Astrocyte (in vitro differentiated cells and primary cell): ENCODE data around the gene NXNL2. TPM values are rescaled to one million over a fixed set of nuclear protein-coding genes. Genes with fewer than 3 reads are reported as not detected.

ENCODE experiments used
- DNase-seq: peaks from one replicate; pipeline ENCODE4 v3.0.0-alpha.2; 2010; ENCODE audit warnings: low read depth
- FAIRE-seq: peaks from 2 replicates; lab custom pipeline; 2011; peaks lifted over from hg19 to GRCh38; lab: Jason Lieb, UNC
- H2AFZ ChIP-seq: 2 replicates; pipeline ENCODE4 v1.6.0; 2012; ENCODE audit warnings: low read depth, low read length, inconsistent platforms
- H3K27ac ChIP-seq: 2 replicates; pipeline ENCODE4 v1.5.1; 2011; ENCODE audit warnings: low read depth, low read length, inconsistent platforms
- H3K27me3 ChIP-seq: 2 replicates; pipeline ENCODE4 v1.6.0; 2011; ENCODE audit warnings: low read length, inconsistent platforms; ENCODE audit not compliant: insufficient read depth
- H3K36me3 ChIP-seq: 2 replicates; pipeline ENCODE4 v1.5.1; 2011; ENCODE audit warnings: low read length, inconsistent platforms; ENCODE audit not compliant: insufficient read depth
- H3K4me1 ChIP-seq: 2 replicates; pipeline ENCODE4 v1.5.1; 2011; ENCODE audit warnings: low read length, inconsistent platforms; ENCODE audit not compliant: insufficient read depth
- H3K4me2 ChIP-seq: 2 replicates; pipeline ENCODE4 v1.6.0; 2012; ENCODE audit warnings: low read length, inconsistent platforms
- H3K4me3 ChIP-seq: 2 replicates; pipeline ENCODE4 v1.5.1; 2011; ENCODE audit warnings: low read depth, mild to moderate bottlenecking, low read length, inconsistent platforms; ENCODE audit not compliant: insufficient read depth
- H3K79me2 ChIP-seq: 2 replicates; pipeline ENCODE4 v1.6.0; 2012; ENCODE audit warnings: mild to moderate bottlenecking, low read length, inconsistent platforms; ENCODE audit not compliant: insufficient read depth
- H3K9ac ChIP-seq: 2 replicates; pipeline ENCODE4 v1.6.0; 2012; ENCODE audit warnings: mild to moderate bottlenecking, low read length, inconsistent platforms
- H3K9me3 ChIP-seq: 2 replicates; pipeline ENCODE4 v1.5.1; 2012; ENCODE audit warnings: low read depth, mild to moderate bottlenecking, low read length, inconsistent platforms; ENCODE audit not compliant: insufficient read depth
- H4K20me1 ChIP-seq: 2 replicates; pipeline ENCODE4 v1.6.0; 2012; ENCODE audit warnings: low read length, inconsistent platforms; ENCODE audit not compliant: insufficient read depth
- H3K27ac Mint-ChIP-seq: one replicate; pipeline ENCODE4 v1.8.0; 2021; ENCODE audit warnings: mild to moderate bottlenecking, mixed read lengths; ENCODE audit not compliant: unreplicated experiment
- H3K27me3 Mint-ChIP-seq: one replicate; pipeline ENCODE4 v1.8.0; 2021; ENCODE audit warnings: low read depth, mixed read lengths; ENCODE audit not compliant: unreplicated experiment
- H3K36me3 Mint-ChIP-seq: one replicate; pipeline ENCODE4 v1.8.0; 2021; ENCODE audit warnings: low read depth, mixed read lengths; ENCODE audit not compliant: unreplicated experiment
- H3K4me1 Mint-ChIP-seq: one replicate; pipeline ENCODE4 v1.8.0; 2021; ENCODE audit warnings: low read depth, mixed read lengths; ENCODE audit not compliant: unreplicated experiment
- H3K4me3 Mint-ChIP-seq: one replicate; pipeline ENCODE4 v1.8.0; 2021; ENCODE audit warnings: mild to moderate bottlenecking, moderate library complexity, mixed read lengths; ENCODE audit not compliant: unreplicated experiment
- H3K9me3 Mint-ChIP-seq: one replicate; pipeline ENCODE4 v1.8.0; 2021; ENCODE audit warnings: mild to moderate bottlenecking, mixed read lengths; ENCODE audit not compliant: unreplicated experiment
- EZH2 ChIP-seq: IDR thresholded peaks from 2 replicates; pipeline ENCODE4 v1.6.1; 2012; ENCODE audit warnings: mild to moderate bottlenecking, low read length, inconsistent platforms; ENCODE audit not compliant: insufficient read depth
- total RNA-seq: library from RNA; stranded (reverse); gene quantifications from 2 replicates; pipeline ENCODE4 v1.2.1, GENCODE V29; 2021
- TF ChIP-seq, protein P1 (sequence below): IDR thresholded peaks from 2 replicates; pipeline ENCODE4 v1.5.1; 2011; ENCODE audit warnings: low read depth, mild to moderate bottlenecking, inconsistent platforms, low read length, moderate library complexity; ENCODE audit not compliant: insufficient read depth

NXNL2 gene
- total RNA-seq, 1 donor from 2014 or later = 1.6 TPM

DNA sequence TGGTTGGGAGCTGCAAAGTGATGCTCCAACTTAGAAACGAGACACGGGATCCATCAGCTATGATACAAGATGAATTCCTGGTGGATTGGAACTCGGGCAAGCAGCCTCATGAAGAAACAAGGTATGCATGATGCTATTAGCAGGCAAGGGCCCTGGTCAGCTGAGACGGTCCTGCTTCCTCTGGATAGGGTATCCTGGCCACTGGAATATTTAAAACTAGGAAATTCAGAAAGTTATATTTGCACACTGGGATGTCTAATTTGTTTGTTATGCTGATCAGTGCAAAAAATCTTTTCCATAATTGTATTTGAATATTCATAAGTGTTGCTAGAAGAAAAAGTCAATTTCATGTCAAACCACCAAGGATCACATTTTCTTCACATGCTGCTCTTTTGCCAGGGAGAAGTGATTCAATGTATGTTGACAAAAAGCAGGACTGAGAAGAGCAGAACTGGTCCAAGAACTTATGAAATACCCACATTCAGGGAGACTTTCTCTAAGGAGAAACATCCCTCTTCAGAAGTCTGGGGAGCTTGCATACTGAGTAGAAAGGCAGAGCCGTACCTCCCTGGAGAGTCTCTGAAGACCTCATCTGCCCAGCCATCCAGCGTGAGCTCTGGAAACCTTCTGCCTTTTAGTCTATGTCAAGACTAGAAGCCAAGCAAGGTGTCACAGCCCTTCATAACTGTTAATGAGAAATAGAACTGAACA, 6.7 kb upstream of the NXNL2 start:
- Mint-ChIP-seq H3K27ac (peak overlapping the region; percentile 59), H3K36me3 (peaks cover 2% of the 10 kb centered on the region), H3K9me3 (peaks cover 3% of the 10 kb centered on the region), H3K27me3 (no peaks in the 10 kb centered on the region), H3K4me1 (peaks cover 35% of the 10 kb centered on the region), H3K4me3 (no peak overlapping the region)
- no peak overlapping the region for H3K4me2 ChIP-seq
- H3K27me3 ChIP-seq = no peaks in the 10 kb centered on the region
- no peaks in the 10 kb centered on the region for H4K20me1 ChIP-seq
- no peak overlapping the region for H3K27ac ChIP-seq
- H3K4me1 ChIP-seq = peaks cover 45% of the 10 kb centered on the region
- no peaks in the 10 kb centered on the region for H3K9me3 ChIP-seq
- FAIRE-seq = no peak
- no peak overlapping the region for H2AFZ ChIP-seq
- H3K4me3 ChIP-seq = no peak overlapping the region
- H3K9ac ChIP-seq = no peak overlapping the region
- TF ChIP-seq EZH2 = no peak
- TF ChIP-seq, protein P1, sequence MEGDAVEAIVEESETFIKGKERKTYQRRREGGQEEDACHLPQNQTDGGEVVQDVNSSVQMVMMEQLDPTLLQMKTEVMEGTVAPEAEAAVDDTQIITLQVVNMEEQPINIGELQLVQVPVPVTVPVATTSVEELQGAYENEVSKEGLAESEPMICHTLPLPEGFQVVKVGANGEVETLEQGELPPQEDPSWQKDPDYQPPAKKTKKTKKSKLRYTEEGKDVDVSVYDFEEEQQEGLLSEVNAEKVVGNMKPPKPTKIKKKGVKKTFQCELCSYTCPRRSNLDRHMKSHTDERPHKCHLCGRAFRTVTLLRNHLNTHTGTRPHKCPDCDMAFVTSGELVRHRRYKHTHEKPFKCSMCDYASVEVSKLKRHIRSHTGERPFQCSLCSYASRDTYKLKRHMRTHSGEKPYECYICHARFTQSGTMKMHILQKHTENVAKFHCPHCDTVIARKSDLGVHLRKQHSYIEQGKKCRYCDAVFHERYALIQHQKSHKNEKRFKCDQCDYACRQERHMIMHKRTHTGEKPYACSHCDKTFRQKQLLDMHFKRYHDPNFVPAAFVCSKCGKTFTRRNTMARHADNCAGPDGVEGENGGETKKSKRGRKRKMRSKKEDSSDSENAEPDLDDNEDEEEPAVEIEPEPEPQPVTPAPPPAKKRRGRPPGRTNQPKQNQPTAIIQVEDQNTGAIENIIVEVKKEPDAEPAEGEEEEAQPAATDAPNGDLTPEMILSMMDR = no peak
- H3K79me2 ChIP-seq = peaks cover 8% of the 10 kb centered on the region
- H3K36me3 ChIP-seq = no peaks in the 10 kb centered on the region
- no peak for DNase-seq

GRCh38 chr9:88529496-88529895, 5.5 kb upstream of the NXNL2 start:
- peaks cover 3% of the 10 kb centered on the region for H3K9me3 Mint-ChIP-seq
- peaks cover 2% of the 10 kb centered on the region for H3K36me3 Mint-ChIP-seq
- Histone ChIP-seq H3K4me1 (peaks cover 40% of the 10 kb centered on the region), H3K27ac (peak overlapping the region; percentile 86), H4K20me1 (no peaks in the 10 kb centered on the region), H3K79me2 (peaks cover 9% of the 10 kb centered on the region), H3K9ac (peak overlapping the region; percentile 58), H3K36me3 (no peaks in the 10 kb centered on the region), H2AFZ (peak overlapping the region; percentile 49), H3K4me2 (peak overlapping the region; percentile 80), H3K9me3 (no peaks in the 10 kb centered on the region), H3K27me3 (no peaks in the 10 kb centered on the region), H3K4me3 (peak overlapping the region; percentile 21)
- FAIRE-seq (no peak), DNase-seq (no peak)
- H3K27me3 Mint-ChIP-seq = no peaks in the 10 kb centered on the region
- peaks cover 31% of the 10 kb centered on the region for H3K4me1 Mint-ChIP-seq
- peak overlapping the region; percentile 27 for H3K4me3 Mint-ChIP-seq
- TF ChIP-seq, protein P1 = no peak
- TF ChIP-seq EZH2 = no peak
- peak overlapping the region; percentile 88 for H3K27ac Mint-ChIP-seq

- H2AFZ ChIP-seq = peak overlapping the region; percentile 49
- peak overlapping the region; percentile 86 for H3K27ac ChIP-seq
- Mint-ChIP-seq H3K4me3 (no peak overlapping the region), H3K27ac (peak overlapping the region; percentile 88), H3K27me3 (no peaks in the 10 kb centered on the region), H3K4me1 (peaks cover 31% of the 10 kb centered on the region), H3K36me3 (peaks cover 2% of the 10 kb centered on the region), H3K9me3 (peaks cover 3% of the 10 kb centered on the region)
- peak overlapping the region; percentile 58 for H3K9ac ChIP-seq
- H3K9me3 ChIP-seq = no peaks in the 10 kb centered on the region
- H3K79me2 ChIP-seq = peaks cover 10% of the 10 kb centered on the region
- H3K4me2 ChIP-seq = peak overlapping the region; percentile 80
- H3K36me3 ChIP-seq = no peaks in the 10 kb centered on the region
- DNase-seq (peak; percentile 90), FAIRE-seq (peak; percentile 87)
- no peaks in the 10 kb centered on the region for H4K20me1 ChIP-seq
- peak overlapping the region; percentile 21 for H3K4me3 ChIP-seq
- TF ChIP-seq, protein P1 = no peak
- no peak for TF ChIP-seq EZH2
- H3K27me3 ChIP-seq = no peaks in the 10 kb centered on the region
- H3K4me1 ChIP-seq = peaks cover 40% of the 10 kb centered on the region
These were observed 4.9 kb upstream of the NXNL2 start for GRCh38 chr9:88530051-88530450.
